Left lung (tissue), 10 donors: ENCODE data around the gene NIBAN1. TPM values are rescaled to one million over a fixed set of nuclear protein-coding genes. Genes with fewer than 3 reads are reported as not detected.

Experiments
- ATAC-seq: fragments of 200-7000 bp; cut with Tn5 transposase; one replicate; pipeline ENCODE4 v1.9.1; 2020; ENCODE audit warnings: moderate library complexity
- DNase-seq, 4 donors: peaks; one replicate each; pipeline ENCODE4 v3.0.0-alpha.2; 2013 to 2020
- H3K27ac ChIP-seq, 2 donors: fragments of 200-600 bp; sonication (generic) in 1 of 2; one replicate each; pipeline versions ENCODE4 v1.5.0 to v1.8.0; 2020 to 2021
- H3K27me3 ChIP-seq, 2 donors: fragments of 200-600 bp; sonication (generic) in 1 of 2; one replicate each; pipeline versions ENCODE4 v1.5.0 to v1.8.0; 2020 to 2021
- H3K36me3 ChIP-seq, 2 donors: fragments of 200-600 bp; sonication (generic) in 1 of 2; one replicate each; pipeline versions ENCODE4 v1.5.0 to v1.8.0; 2020 to 2021
- H3K4me1 ChIP-seq, 2 donors: fragments of 200-600 bp; one replicate each; pipeline ENCODE4 v1.8.0; 2021
- H3K4me3 ChIP-seq, 2 donors: fragments of 200-600 bp; sonication (generic) in 1 of 2; one replicate each; pipeline versions ENCODE4 v1.5.0 to v1.8.0; 2020 to 2021; ENCODE audit warnings: mild to moderate bottlenecking in 1 of 2
- H3K9me3 ChIP-seq, 2 donors: fragments of 200-600 bp; sonication (generic) in 1 of 2; one replicate each; pipeline versions ENCODE4 v1.5.0 to v1.8.0; 2020 to 2021
- CTCF ChIP-seq, 2 donors: fragments of 200-600 bp; sonication (generic) in 1 of 2; IDR thresholded peaks; one replicate each; pipeline versions ENCODE4 v1.5.0 to v1.8.0; 2021; ENCODE audit warnings: antibody characterized with exemption in 2 of 2
- intact Hi-C, 2 donors: fragments of 100-400 bp; cut with DNase I; formaldehyde crosslinking; loops; one replicate each; pipeline versions ENCODE4 v1.11.2 to v1.14.2; 2022
- polyA plus RNA-seq, 6 donors: library from polyadenylated mRNA; unstranded; fragments of 120-200 nt; gene quantifications; one replicate each; pipeline ENCODE4 v1.2.1, GENCODE V29; 2013; ENCODE audit not compliant: insufficient read length in 6 of 6
- total RNA-seq, 2 donors: library from RNA; stranded (reverse); fragmentation: NEBNext Ultra II Directional; extraction: Animal tissue kit (Norgen Biotek cat#: 25700); gene quantifications; one replicate each; pipeline ENCODE4 v1.2.1, GENCODE V29; 2021
- donor health status: DM: no; HTN: yes; CAD: no.
- donor health status: DM: no; HTN: no; CAD: no.

NIBAN1 gene
- total and polyA plus RNA-seq, 8 donors, result 16.4 to 54.3 (median 17.7) TPM

GRCh38 chr1:184937729-184938128, 36.6 kb downstream of the NIBAN1 start:
- no peaks in the 10 kb centered on the region for H3K36me3 ChIP-seq
- no peaks in the 10 kb centered on the region for H3K9me3 ChIP-seq
- H3K4me3 ChIP-seq, result no peak overlapping the region
- no peak for TF ChIP-seq CTCF (IDR thresholded peaks at IDR 0.05)
- no peaks in the 10 kb centered on the region for H3K27me3 ChIP-seq
- intact Hi-C loops, result no loop called here
- ATAC-seq, result no peak
- peaks cover 0 to 14% of the 10 kb centered on the region in 2 donors for H3K4me1 ChIP-seq
- H3K27ac ChIP-seq, result no peak overlapping the region
- DNase-seq, result no peak

- no peaks in the 10 kb centered on the region for H3K27me3 ChIP-seq
- no peaks in the 10 kb centered on the region for H3K36me3 ChIP-seq
- intact Hi-C loops, result no loop called here
- DNase-seq, result no peak
- H3K27ac ChIP-seq, result no peak overlapping the region
- no peak for TF ChIP-seq CTCF (IDR thresholded peaks at IDR 0.05)
- H3K4me1 ChIP-seq, result peaks cover 0 to 10% of the 10 kb centered on the region in 2 donors
- H3K9me3 ChIP-seq, result no peaks in the 10 kb centered on the region
- no peak overlapping the region for H3K4me3 ChIP-seq
- no peak for ATAC-seq
These were observed 38.1 kb downstream of the NIBAN1 start for GRCh38 chr1:184935920-184936798.

- H3K4me3 ChIP-seq, result no peak overlapping the region
- TF ChIP-seq CTCF (IDR thresholded peaks at IDR 0.05), result no peak
- no peaks in the 10 kb centered on the region for H3K27me3 ChIP-seq
- no peaks in the 10 kb centered on the region for H3K36me3 ChIP-seq
- H3K9me3 ChIP-seq, result no peaks in the 10 kb centered on the region
- peaks cover 0 to 18% of the 10 kb centered on the region in 2 donors for H3K4me1 ChIP-seq
- no peak for ATAC-seq
- H3K27ac ChIP-seq, result no peak overlapping the region
- intact Hi-C loops, result no loop called here
- no peak for DNase-seq
These were observed 40.4 kb downstream of the NIBAN1 start for GRCh38 chr1:184933944-184934343.

GRCh38 chr1:184932319-184932718, 42.0 kb downstream of the NIBAN1 start:
- no peak overlapping the region for H3K27ac ChIP-seq
- H3K9me3 ChIP-seq, result no peaks in the 10 kb centered on the region
- no peak for TF ChIP-seq CTCF (IDR thresholded peaks at IDR 0.05)
- H3K4me1 ChIP-seq, result peaks cover 0 to 18% of the 10 kb centered on the region in 2 donors
- no peaks in the 10 kb centered on the region for H3K27me3 ChIP-seq
- no peak for DNase-seq
- H3K36me3 ChIP-seq, result no peaks in the 10 kb centered on the region
- intact Hi-C loops, result no loop called here
- H3K4me3 ChIP-seq, result no peak overlapping the region
- ATAC-seq, result no peak

GRCh38 chr1:184931566-184931965, 42.7 kb downstream of the NIBAN1 start:
- no peak overlapping the region for H3K27ac ChIP-seq
- no peak for TF ChIP-seq CTCF (IDR thresholded peaks at IDR 0.05)
- H3K4me3 ChIP-seq, result no peak overlapping the region
- peaks cover 0 to 18% of the 10 kb centered on the region in 2 donors for H3K4me1 ChIP-seq
- intact Hi-C loops, result no loop called here
- ATAC-seq (no peak), DNase-seq (no peak)
- no peaks in the 10 kb centered on the region for H3K27me3 ChIP-seq
- H3K9me3 ChIP-seq, result no peaks in the 10 kb centered on the region
- no peaks in the 10 kb centered on the region for H3K36me3 ChIP-seq
